Measurements from ENCODE around the gene S100A5.

DNA sequence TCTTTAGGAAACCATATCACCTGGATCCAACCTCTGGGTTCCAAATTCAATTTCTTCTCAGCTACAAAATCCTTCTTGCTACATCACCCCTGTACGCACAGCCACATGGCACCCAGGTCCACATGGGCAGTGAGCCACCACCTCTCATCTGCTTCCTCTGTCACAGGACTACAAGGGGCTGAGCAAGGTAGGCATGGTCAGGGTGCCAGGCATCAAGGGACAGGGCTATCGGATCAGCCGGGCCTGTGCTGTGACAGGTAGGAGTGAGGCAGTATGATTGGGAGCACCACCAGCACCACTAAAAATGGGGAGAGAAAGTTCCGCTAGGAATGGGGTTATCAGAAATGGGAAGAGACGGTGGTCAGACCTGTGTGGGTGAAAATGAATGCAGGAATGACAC is 34.3 kb downstream of the S100A5 start:
- TF ChIP-seq, protein P1, sequence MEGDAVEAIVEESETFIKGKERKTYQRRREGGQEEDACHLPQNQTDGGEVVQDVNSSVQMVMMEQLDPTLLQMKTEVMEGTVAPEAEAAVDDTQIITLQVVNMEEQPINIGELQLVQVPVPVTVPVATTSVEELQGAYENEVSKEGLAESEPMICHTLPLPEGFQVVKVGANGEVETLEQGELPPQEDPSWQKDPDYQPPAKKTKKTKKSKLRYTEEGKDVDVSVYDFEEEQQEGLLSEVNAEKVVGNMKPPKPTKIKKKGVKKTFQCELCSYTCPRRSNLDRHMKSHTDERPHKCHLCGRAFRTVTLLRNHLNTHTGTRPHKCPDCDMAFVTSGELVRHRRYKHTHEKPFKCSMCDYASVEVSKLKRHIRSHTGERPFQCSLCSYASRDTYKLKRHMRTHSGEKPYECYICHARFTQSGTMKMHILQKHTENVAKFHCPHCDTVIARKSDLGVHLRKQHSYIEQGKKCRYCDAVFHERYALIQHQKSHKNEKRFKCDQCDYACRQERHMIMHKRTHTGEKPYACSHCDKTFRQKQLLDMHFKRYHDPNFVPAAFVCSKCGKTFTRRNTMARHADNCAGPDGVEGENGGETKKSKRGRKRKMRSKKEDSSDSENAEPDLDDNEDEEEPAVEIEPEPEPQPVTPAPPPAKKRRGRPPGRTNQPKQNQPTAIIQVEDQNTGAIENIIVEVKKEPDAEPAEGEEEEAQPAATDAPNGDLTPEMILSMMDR (IDR thresholded peaks at IDR 0.05): no peak
- TF ChIP-seq POLR2A (IDR thresholded peaks at IDR 0.05): no peak

Data from heart left ventricle (tissue), 13 donors.